ENCODE measurements around the gene RAB35. TPM values are rescaled to one million over a fixed set of nuclear protein-coding genes. Genes with fewer than 3 reads are reported as not detected.

The RAB35 gene
- polyA plus RNA-seq, 1 donor from 2014 or later = 60.2 TPM

- H3K4me2 ChIP-seq (ENCODE audit: low read length) = peak overlapping the region; percentile 87
- peaks cover 36% of the 10 kb centered on the region for H3K79me2 ChIP-seq (replicated peaks; ENCODE audit: insufficient read depth, low read length)
- H3K4me3 ChIP-seq (ENCODE audit: low read length) = peak overlapping the region; percentile 95
- TF ChIP-seq MXI1 (conservative IDR thresholded peaks at IDR 0.05; ENCODE audit: poor library complexity, severe bottlenecking) (no peak), REST (IDR thresholded peaks at IDR 0.05; ENCODE audit: borderline replicate concordance) (no peak), EZH2 (IDR thresholded peaks at IDR 0.05; ENCODE audit: borderline replicate concordance, insufficient read depth, low read length, poor library complexity, severe bottlenecking) (no peak), EP300 (conservative IDR thresholded peaks at IDR 0.05; ENCODE audit: poor library complexity, severe bottlenecking) (no peak), POLR2AphosphoS5 (IDR thresholded peaks at IDR 0.05) (no peak), TAF1 (IDR thresholded peaks at IDR 0.05; ENCODE audit: low read depth) (no peak), CTCF (IDR thresholded peaks at IDR 0.05; ENCODE audit: poor library complexity, severe bottlenecking) (no peak), RAD21 (conservative IDR thresholded peaks at IDR 0.05) (no peak), SMC3 (conservative IDR thresholded peaks at IDR 0.05; ENCODE audit: poor library complexity) (no peak)
- no peak overlapping the region for H2AFZ ChIP-seq (ENCODE audit: low read depth, low read length)
- H3K9ac ChIP-seq (ENCODE audit: low read length) = peak overlapping the region; percentile 87
- H3F3A ChIP-seq (ENCODE audit: insufficient read depth, low read length, poor library complexity, severe bottlenecking) = no peaks in the 10 kb centered on the region
- no peaks in the 10 kb centered on the region for H3K27me3 ChIP-seq (ENCODE audit: insufficient read depth, low read depth, low read length)
- H3K9me2 ChIP-seq (ENCODE audit: insufficient read depth, low read length) = no peaks in the 10 kb centered on the region
- H3K36me3 ChIP-seq (ENCODE audit: insufficient read depth, low read length) = no peaks in the 10 kb centered on the region
- no peaks in the 10 kb centered on the region for H3K9me3 ChIP-seq (ENCODE audit: low read length)
- no peaks in the 10 kb centered on the region for H4K20me1 ChIP-seq (ENCODE audit: insufficient read depth)
- no peak overlapping the region for H3K27ac ChIP-seq (ENCODE audit: low read length)
Observed at GRCh38 chr12:120117961-120118320, 1.4 kb upstream of the RAB35 start.

- Histone ChIP-seq H3K9ac (ENCODE audit: low read length) (peak overlapping the region; percentile 87), H3K9me2 (ENCODE audit: insufficient read depth, low read length) (no peaks in the 10 kb centered on the region), H2AFZ (ENCODE audit: low read depth, low read length) (peak overlapping the region; percentile 92), H3K9me3 (ENCODE audit: low read length) (no peaks in the 10 kb centered on the region), H4K20me1 (ENCODE audit: insufficient read depth) (no peaks in the 10 kb centered on the region), H3K4me3 (ENCODE audit: low read length) (peak overlapping the region; percentile 95), H3K4me2 (ENCODE audit: low read length) (peak overlapping the region; percentile 87), H3K27me3 (ENCODE audit: insufficient read depth, low read depth, low read length) (no peaks in the 10 kb centered on the region), H3F3A (ENCODE audit: insufficient read depth, low read length, poor library complexity, severe bottlenecking) (no peaks in the 10 kb centered on the region), H3K79me2 (replicated peaks; ENCODE audit: insufficient read depth, low read length) (peaks cover 40% of the 10 kb centered on the region), H3K27ac (ENCODE audit: low read length) (peak overlapping the region; percentile 91), H3K36me3 (ENCODE audit: insufficient read depth, low read length) (no peaks in the 10 kb centered on the region)
- TF ChIP-seq TAF1 (IDR thresholded peaks at IDR 0.05; ENCODE audit: low read depth) (peak; percentile 63), EZH2 (IDR thresholded peaks at IDR 0.05; ENCODE audit: borderline replicate concordance, insufficient read depth, low read length, poor library complexity, severe bottlenecking) (no peak), EP300 (conservative IDR thresholded peaks at IDR 0.05; ENCODE audit: poor library complexity, severe bottlenecking) (peak; percentile 38), SMC3 (conservative IDR thresholded peaks at IDR 0.05; ENCODE audit: poor library complexity) (peak; percentile 35), POLR2AphosphoS5 (IDR thresholded peaks at IDR 0.05) (peak; percentile 92), RAD21 (conservative IDR thresholded peaks at IDR 0.05) (peak; percentile 51), MXI1 (conservative IDR thresholded peaks at IDR 0.05; ENCODE audit: poor library complexity, severe bottlenecking) (peak; percentile 96), CTCF (IDR thresholded peaks at IDR 0.05; ENCODE audit: poor library complexity, severe bottlenecking) (no peak), REST (IDR thresholded peaks at IDR 0.05; ENCODE audit: borderline replicate concordance) (peak; percentile 79)
Observed at GRCh38 chr12:120116792-120117651, 469 bp upstream of the RAB35 start.

Data from neural cell (in vitro differentiated cells).